Thymus (tissue), 11 donors: Measurements from ENCODE around the gene MTF1. TPM values are rescaled to one million over a fixed set of nuclear protein-coding genes. Genes with fewer than 3 reads are reported as not detected.

ENCODE experiments used
- DNase-seq, 9 donors: peaks; one replicate each; pipeline ENCODE4 v3.0.0-alpha.2; 2013; ENCODE audit warnings: low spot score in 9 of 9, low read depth in 6 of 9, missing footprints in 1 of 9
- H3K27ac ChIP-seq, 2 donors: one replicate each; pipeline ENCODE4 v1.5.1; 2013; ENCODE audit warnings: control low read depth in 1 of 2, low read depth in 1 of 2, low read length in 1 of 2, mild to moderate bottlenecking in 1 of 2, moderate library complexity in 1 of 2
- H3K27me3 ChIP-seq, 2 donors: one replicate each; pipeline ENCODE4 v1.5.1; 2013; ENCODE audit warnings: low read length in 1 of 2; ENCODE audit not compliant: control insufficient read depth in 2 of 2, insufficient read depth in 1 of 2
- H3K36me3 ChIP-seq, 2 donors: one replicate each; pipeline ENCODE4 v1.5.1; 2013; ENCODE audit warnings: low read length in 1 of 2, mild to moderate bottlenecking in 1 of 2, moderate library complexity in 1 of 2; ENCODE audit not compliant: control insufficient read depth in 2 of 2, insufficient read depth in 2 of 2
- H3K4me1 ChIP-seq, 2 donors: one replicate each; pipeline ENCODE4 v1.5.1; 2013; ENCODE audit warnings: low read length in 2 of 2; ENCODE audit not compliant: control insufficient read depth in 2 of 2, insufficient read depth in 2 of 2
- H3K4me3 ChIP-seq, 2 donors: one replicate each; pipeline ENCODE4 v1.5.1; 2013; ENCODE audit warnings: low read length in 2 of 2, control low read depth in 1 of 2, mild to moderate bottlenecking in 1 of 2
- H3K9me3 ChIP-seq, 2 donors: one replicate each; pipeline ENCODE4 v1.5.1; 2013; ENCODE audit warnings: low read length in 1 of 2, mild to moderate bottlenecking in 1 of 2; ENCODE audit not compliant: control insufficient read depth in 2 of 2, insufficient read depth in 1 of 2
- WGBS: extraction: QIAGEN DNeasy Blood & Tissue Kit; methylation state at CpG from one replicate; pipeline ENCODE4 v1.1.7; 2013; 5-methylcytosine and 5-hydroxymethylcytosine counted together
- polyA plus RNA-seq: library from polyadenylated mRNA; stranded (reverse); fragments of 200-250 nt; gene quantifications from one replicate; pipeline ENCODE4 v1.2.3, GENCODE V29; 2013
- total RNA-seq: library from RNA; stranded (reverse); fragments of 120-200 nt; gene quantifications from one replicate; pipeline ENCODE4 v1.2.4, GENCODE V29; 2013
- donor health status: healthy.

The MTF1 gene
- total and polyA plus RNA-seq, 2 donors, result 1.2 to 3.1 TPM

DNA sequence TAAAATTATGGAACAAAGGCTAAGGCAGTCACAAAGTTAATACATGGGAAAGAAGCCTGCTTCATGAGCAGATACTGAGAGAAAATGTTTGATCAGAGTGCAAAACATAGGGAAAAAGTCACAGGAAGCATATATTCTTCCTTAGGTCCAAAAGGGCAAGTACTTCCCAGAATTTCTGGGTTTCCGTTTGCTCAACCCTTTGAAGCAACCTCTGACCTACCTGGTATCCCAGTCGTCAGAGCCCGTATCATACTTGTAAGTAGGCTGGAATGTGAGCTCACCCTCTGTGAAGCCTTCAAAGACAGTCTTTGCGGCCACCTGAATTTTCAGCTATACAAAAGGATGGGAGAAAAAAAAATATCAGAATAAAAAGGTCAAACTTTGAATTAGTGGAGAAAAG, 20.5 kb upstream of the MTF1 start:
- 99% methylated on average over 4 of the region's 4 CpGs for WGBS
- no peaks in the 10 kb centered on the region for H3K4me1 ChIP-seq
- no peak overlapping the region for H3K4me3 ChIP-seq
- peaks cover 42 to 49% of the 10 kb centered on the region in 2 donors for H3K36me3 ChIP-seq
- H3K9me3 ChIP-seq, result no peaks in the 10 kb centered on the region
- DNase-seq, result no peak
- no peak overlapping the region for H3K27ac ChIP-seq
- no peaks in the 10 kb centered on the region for H3K27me3 ChIP-seq

DNA sequence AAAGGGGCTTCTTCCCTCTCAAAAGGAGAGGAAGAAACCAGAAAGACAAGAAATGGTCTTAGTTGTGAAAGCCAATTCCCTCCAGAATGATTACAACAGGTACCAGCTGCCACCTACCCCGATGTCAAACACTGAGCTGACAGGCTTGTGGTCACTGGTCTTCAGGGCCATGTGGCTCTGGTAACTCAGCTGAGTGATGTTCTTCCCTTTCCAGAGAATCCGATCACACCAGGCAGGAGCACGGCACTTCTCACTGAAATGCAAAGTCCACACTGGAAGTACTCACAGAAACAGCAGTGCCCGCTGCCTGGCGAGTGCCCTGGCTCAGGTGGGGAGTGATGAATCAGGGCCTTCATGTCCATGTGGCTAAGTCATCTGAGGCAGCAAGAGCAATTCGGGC, 18.7 kb upstream of the MTF1 start:
- no peak for DNase-seq
- H3K4me3 ChIP-seq, result no peak overlapping the region
- WGBS, result 98% methylated on average over 6 of the region's 6 CpGs
- peaks cover 46 to 50% of the 10 kb centered on the region in 2 donors for H3K36me3 ChIP-seq
- no peak overlapping the region for H3K27ac ChIP-seq
- no peaks in the 10 kb centered on the region for H3K27me3 ChIP-seq
- H3K9me3 ChIP-seq, result no peaks in the 10 kb centered on the region
- no peaks in the 10 kb centered on the region for H3K4me1 ChIP-seq

DNA sequence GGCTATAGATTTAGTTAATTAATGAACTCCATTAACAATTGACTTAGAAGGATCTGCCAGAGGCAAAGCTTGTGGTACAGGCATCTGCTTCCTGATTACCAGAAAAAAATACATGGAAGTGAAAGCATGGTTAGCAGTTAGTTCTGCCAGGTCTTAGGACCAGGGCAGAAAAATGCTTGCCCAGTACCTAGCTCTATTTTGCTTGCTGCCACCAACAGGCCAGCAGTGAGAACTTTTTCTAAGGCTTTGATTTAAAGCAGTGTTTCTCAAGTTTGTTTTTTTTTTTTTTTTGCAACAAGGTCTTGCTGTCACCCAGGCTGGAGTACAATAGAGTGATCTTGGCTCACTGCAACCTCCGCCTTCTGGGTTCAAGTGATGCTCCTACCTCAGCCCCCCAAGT, 16.4 kb upstream of the MTF1 start:
- Histone ChIP-seq H3K36me3 (peaks cover 43 to 45% of the 10 kb centered on the region in 2 donors), H3K4me1 (no peaks in the 10 kb centered on the region), H3K27ac (no peak overlapping the region), H3K9me3 (no peaks in the 10 kb centered on the region), H3K4me3 (no peak overlapping the region), H3K27me3 (no peaks in the 10 kb centered on the region)
- DNase-seq, result no peak
- WGBS, result 98% methylated on average over 1 of the region's 1 CpG

DNA sequence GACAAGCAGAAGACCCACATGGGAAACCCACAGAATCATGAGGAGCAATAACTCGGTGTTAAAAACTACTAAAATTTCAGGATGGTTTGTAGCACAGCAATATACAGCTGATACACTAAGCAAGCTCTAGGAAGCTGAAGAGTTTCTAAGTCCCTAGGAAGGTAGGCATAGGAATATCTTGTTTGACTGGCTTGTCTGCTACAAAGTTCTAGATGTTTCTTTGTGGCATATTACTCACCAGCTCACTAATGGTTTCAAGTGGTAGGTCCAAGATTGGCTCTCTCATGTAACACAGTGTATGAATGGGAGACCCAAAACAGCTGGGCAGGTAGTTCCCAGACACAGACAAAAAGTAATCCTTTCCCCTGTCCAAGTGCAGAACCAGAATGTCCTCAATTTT, 13.3 kb upstream of the MTF1 start:
- 97% methylated on average over 1 of the region's 1 CpG for WGBS
- Histone ChIP-seq H3K27ac (no peak overlapping the region), H3K4me1 (no peaks in the 10 kb centered on the region), H3K9me3 (no peaks in the 10 kb centered on the region), H3K27me3 (no peaks in the 10 kb centered on the region), H3K36me3 (peaks cover 41 to 47% of the 10 kb centered on the region in 2 donors), H3K4me3 (no peak overlapping the region)
- DNase-seq, result no peak

DNA sequence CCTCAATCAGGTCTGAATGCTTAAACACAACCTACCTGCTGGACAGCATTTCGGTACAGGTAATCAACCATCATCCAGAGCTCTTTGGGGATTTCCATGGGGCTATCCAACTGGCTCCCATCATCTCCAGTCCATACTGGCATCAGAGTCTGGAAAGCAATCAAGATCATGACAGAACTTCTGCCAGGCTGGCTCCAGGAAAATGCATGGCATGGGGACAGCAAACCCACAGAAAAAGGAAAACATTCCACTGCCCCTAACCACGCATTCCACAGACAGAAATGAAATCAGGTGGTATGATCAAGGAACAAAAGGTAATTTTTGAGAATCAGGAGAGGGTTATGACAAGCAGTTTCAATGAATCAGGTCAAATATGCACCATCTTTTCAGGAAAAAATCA, 9.1 kb upstream of the MTF1 start:
- WGBS, result 98% methylated on average over 2 of the region's 2 CpGs
- Histone ChIP-seq H3K36me3 (peaks cover 40 to 45% of the 10 kb centered on the region in 2 donors), H3K4me3 (no peak overlapping the region), H3K27ac (no peak overlapping the region), H3K9me3 (no peaks in the 10 kb centered on the region), H3K4me1 (no peaks in the 10 kb centered on the region), H3K27me3 (no peaks in the 10 kb centered on the region)
- DNase-seq, result no peak

DNA sequence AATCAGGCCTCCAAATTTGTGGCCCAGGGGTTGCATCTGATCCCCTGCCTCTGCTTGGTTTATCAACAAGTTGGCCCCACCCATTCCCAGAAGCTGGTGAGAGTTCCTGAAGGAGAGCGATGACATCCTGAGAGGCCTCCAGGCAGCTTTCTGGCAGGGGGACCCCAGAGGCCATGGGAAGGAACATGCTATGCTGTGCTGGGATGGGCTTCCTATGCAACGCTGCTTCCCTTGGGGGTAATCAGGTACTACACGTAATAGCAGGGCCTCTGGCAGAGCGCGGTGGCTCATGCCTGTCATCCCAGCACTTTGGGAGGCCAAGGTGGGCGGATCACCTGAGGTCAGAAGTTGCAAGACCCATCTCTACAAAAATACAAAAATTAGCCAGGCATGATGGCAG, 8.4 kb upstream of the MTF1 start:
- Histone ChIP-seq H3K27me3 (no peaks in the 10 kb centered on the region), H3K9me3 (no peaks in the 10 kb centered on the region), H3K4me1 (no peaks in the 10 kb centered on the region), H3K27ac (no peak overlapping the region), H3K4me3 (no peak overlapping the region), H3K36me3 (peaks cover 39 to 42% of the 10 kb centered on the region in 2 donors)
- 98% methylated on average over 6 of the region's 6 CpGs for WGBS
- DNase-seq, result no peak

DNA sequence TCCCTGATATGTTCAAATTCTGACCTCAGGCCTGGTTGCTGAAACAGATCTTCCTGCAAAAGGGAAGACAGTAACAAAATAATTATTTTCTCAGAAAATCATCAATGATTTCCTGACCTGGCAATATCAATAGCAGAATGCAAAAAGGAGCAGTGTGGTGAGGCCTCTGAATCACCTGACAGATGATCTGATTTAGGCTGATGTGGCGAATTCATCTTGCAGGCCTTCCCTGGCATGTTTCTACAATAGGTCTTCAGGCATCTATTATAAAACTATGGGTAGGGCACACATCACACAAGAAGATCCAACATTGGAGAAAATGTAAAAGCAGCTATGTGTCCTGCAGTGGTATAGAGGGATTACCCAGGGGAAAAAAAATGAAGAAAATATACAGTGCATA, 7.1 kb upstream of the MTF1 start:
- Histone ChIP-seq H3K4me3 (no peak overlapping the region), H3K9me3 (no peaks in the 10 kb centered on the region), H3K4me1 (no peaks in the 10 kb centered on the region), H3K27ac (no peak overlapping the region), H3K27me3 (no peaks in the 10 kb centered on the region), H3K36me3 (peaks cover 34% of the 10 kb centered on the region in 2 donors)
- no peak for DNase-seq
- 100% methylated on average over 1 of the region's 1 CpG for WGBS

DNA sequence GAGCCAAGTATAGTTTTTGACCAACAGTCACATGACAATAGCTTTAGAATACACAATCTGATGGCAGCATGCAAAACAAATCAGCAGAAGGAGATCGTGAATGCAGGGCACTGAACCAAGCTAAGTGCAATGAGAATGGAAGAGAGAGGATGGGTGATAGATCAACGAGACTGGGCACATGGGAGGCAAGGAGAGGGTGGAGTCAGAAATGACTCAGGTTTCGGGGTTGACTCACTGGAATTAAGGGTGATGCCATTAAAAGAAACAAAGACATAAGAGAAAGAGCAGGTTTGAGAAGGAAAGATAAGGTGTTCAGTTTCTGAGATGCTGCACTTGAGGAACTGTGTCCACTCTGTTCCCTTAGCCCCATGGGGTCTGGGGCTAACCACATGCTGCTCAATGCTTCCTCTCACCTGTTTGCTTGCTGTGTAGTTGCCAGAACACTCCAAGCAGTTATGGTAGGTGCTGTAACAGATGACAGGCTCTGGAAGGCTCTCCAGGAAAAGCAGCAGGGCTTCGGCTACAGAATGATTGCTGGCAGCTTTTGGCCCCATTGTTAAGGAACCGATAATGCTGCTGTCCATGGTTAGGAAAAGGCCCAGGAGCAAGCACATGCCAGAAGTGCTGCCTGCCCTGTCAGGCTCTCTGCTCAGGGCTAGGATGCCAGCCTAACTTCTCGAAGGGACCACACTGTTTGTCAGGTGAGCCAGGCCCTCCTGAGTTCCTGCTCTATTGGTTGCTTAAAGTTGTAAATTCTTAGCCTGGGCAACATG, 6.1 kb upstream of the MTF1 start:
- no peaks in the 10 kb centered on the region for H3K9me3 ChIP-seq
- H3K4me3 ChIP-seq, result no peak overlapping the region
- 98% methylated on average over 6 of the region's 6 CpGs for WGBS
- no peak overlapping the region for H3K27ac ChIP-seq
- H3K27me3 ChIP-seq, result no peaks in the 10 kb centered on the region
- peaks cover 0 to under 1% of the 10 kb centered on the region in 2 donors for H3K4me1 ChIP-seq
- H3K36me3 ChIP-seq, result peaks cover 30 to 34% of the 10 kb centered on the region in 2 donors
- DNase-seq, result no peak

DNA sequence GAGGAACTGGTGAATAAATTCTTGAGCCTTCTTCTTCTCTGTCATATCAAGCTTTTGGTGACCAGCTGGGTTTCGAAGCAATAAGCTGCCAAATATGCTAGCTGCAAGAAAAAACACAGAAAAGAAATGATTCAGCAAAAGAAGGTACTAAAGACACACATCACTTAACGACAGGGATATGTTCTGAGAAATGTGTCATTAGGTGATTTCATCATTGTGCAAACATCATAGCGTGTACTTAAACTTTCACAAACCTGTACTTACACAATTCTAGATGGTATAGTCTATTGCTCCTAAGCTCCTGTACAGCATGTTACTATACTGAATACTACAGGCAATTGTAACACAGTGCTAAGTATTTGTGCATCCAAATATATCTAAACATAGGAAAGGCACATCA, 2.9 kb upstream of the MTF1 start:
- no peak overlapping the region for H3K27ac ChIP-seq
- H3K4me1 ChIP-seq, result peaks cover 6 to 10% of the 10 kb centered on the region in 2 donors
- 96% methylated on average over 3 of the region's 3 CpGs for WGBS
- peaks cover 20 to 24% of the 10 kb centered on the region in 2 donors for H3K36me3 ChIP-seq
- no peaks in the 10 kb centered on the region for H3K9me3 ChIP-seq
- no peaks in the 10 kb centered on the region for H3K27me3 ChIP-seq
- no peak overlapping the region for H3K4me3 ChIP-seq
- no peak for DNase-seq
